ENCODE data around the gene CDC20B. TPM values are rescaled to one million over a fixed set of nuclear protein-coding genes. Genes with fewer than 3 reads are reported as not detected.
"Not testable (repeated sequence)": the region's sequence is repeated elsewhere in the genome, so short reads cannot be mapped to it uniquely, and the experiment has no call there.

The CDC20B gene
- total and polyA plus RNA-seq, 2 of the 8 experiments (the other 6 are each of a cell fraction or from before 2014, with no cell fraction given) = 0.06 TPM; not detected in 1

DNA sequence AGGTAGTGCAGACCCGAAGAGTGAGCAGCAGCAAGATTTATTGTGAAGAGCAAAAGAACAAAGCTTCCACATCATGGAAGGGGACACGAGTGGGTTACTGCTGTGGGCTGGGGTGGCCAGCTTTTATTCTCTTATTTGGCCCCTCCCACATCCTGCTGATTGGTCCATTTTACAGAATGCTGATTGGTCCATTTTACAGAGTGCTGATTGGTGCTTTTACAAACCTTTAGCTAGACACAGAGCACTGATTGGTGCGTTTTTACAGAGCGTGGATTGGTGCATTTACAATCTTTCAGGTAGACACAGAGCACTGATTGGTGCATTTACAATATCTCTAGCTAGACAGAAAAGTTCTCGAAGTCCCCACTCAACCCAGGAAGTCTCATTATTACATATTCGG lies 82.0 kb downstream of the CDC20B start:
- H4K5ac ChIP-seq (ENCODE audit: insufficient read length, low read depth, low read length); H3K9ac ChIP-seq (replicated peaks in 1 of 4; ENCODE audit: extremely low read depth in 1 of 4, low read depth in 3 of 4, low read length in 3 of 4); H3K23me2 ChIP-seq (ENCODE audit: low read depth, low read length); H2BK15ac ChIP-seq (ENCODE audit: low read length); H3K4ac ChIP-seq (replicated peaks; ENCODE audit: insufficient read length, low read depth, low read length); FAIRE-seq; H4K91ac ChIP-seq (replicated peaks; ENCODE audit: insufficient read length, low read length); H3K56ac ChIP-seq (replicated peaks; ENCODE audit: insufficient read length, low read depth, low read length); H2AK5ac ChIP-seq (ENCODE audit: low read depth, low read length); H2BK20ac ChIP-seq (ENCODE audit: low read length); H3K27ac ChIP-seq (ENCODE audit: low read depth, low read length); H3K18ac ChIP-seq (ENCODE audit: extremely low read depth, low read length); H3K9me3 ChIP-seq (ENCODE audit: insufficient read depth in 2 of 2, low read depth in 1 of 2, low read length in 1 of 2); H3K4me1 ChIP-seq (replicated peaks in 1 of 4; ENCODE audit: control insufficient read depth in 3 of 4, insufficient read depth in 4 of 4, low read length in 3 of 4); H2BK5ac ChIP-seq (ENCODE audit: low read depth, low read length); H3K79me2 ChIP-seq (ENCODE audit: control insufficient read depth in 1 of 2, insufficient read depth in 2 of 2, low read length in 2 of 2); DNase-seq (ENCODE audit: low read depth in 1 of 2, low spot score in 2 of 2); H2AFZ ChIP-seq (ENCODE audit: low read length); H3K14ac ChIP-seq (ENCODE audit: insufficient read length); H2BK12ac ChIP-seq (ENCODE audit: low read depth, low read length); H2BK120ac ChIP-seq (replicated peaks; ENCODE audit: low read depth, low read length); H3K27me3 ChIP-seq (replicated peaks in 1 of 4; ENCODE audit: control insufficient read depth in 3 of 4, extremely low read depth in 1 of 4, insufficient read depth in 3 of 4, low read length in 3 of 4); H3K4me2 ChIP-seq (ENCODE audit: insufficient read depth in 1 of 2, low read depth in 2 of 2, low read length in 2 of 2); H4K8ac ChIP-seq (ENCODE audit: extremely low read depth, insufficient read depth, low read length); H3K4me3 ChIP-seq (ENCODE audit: extremely low read depth in 1 of 4, insufficient read depth in 2 of 4, low read depth in 3 of 4, low read length in 4 of 4); H3K79me1 ChIP-seq (ENCODE audit: low read depth, low read length); H4K20me1 ChIP-seq (replicated peaks in 1 of 2; ENCODE audit: control insufficient read depth in 1 of 2, insufficient read depth in 2 of 2, low read length in 2 of 2); H3K36me3 ChIP-seq (ENCODE audit: control insufficient read depth in 2 of 4, insufficient read depth in 4 of 4, low read length in 3 of 4); H3K23ac ChIP-seq (ENCODE audit: insufficient read length); POLR2A ChIA-PET (ENCODE audit: partially characterized antibody): not testable (repeated sequence)
- CTCF ChIA-PET (ENCODE audit: partially characterized antibody) = interaction anchor here (0.6 to 1.6 kb wide), 6 partner anchors 44 to 1937 kb away, joined by 3 to 4 read pairs (median 3); no protein-coding TSS in a partner anchor
- 92% methylated on average over 6 of the region's 6 CpGs; no CpG with 5 or more reads in 1 of the 2 experiments for WGBS, 2 experiments (ENCODE audit: extremely low coverage in 1 of 2, insufficient coverage in 1 of 2, insufficient read length in 1 of 2, insufficient replicate concordance in 2 of 2, low coverage in 1 of 2, low lambda C conversion rate in 2 of 2, missing lambda C conversion rate in 1 of 2)

DNA sequence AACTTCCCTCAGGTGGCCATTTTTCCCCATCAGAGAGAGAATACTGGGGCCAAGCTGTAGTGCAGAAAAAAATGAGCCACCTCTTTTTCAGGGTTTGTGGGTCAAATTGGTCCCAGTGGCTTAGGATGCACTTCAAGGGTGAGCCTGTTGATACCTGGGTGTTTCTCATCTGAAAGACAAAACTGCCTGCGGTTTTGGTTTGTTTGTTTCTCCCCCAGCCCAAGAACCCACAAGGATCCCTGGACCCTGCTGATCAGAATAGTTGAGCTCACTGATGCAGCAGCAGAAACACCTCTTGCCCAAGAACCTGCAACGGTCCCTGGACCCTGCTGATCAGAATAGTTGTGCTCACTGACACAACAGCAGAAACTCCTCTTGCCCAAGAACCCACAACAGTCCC lies 83.7 kb downstream of the CDC20B start:
- H3K4me2 ChIP-seq (ENCODE audit: insufficient read depth in 1 of 2, low read depth in 2 of 2, low read length in 2 of 2); H3K27me3 ChIP-seq (replicated peaks in 1 of 4; ENCODE audit: control insufficient read depth in 3 of 4, extremely low read depth in 1 of 4, insufficient read depth in 3 of 4, low read length in 3 of 4); H2BK15ac ChIP-seq (ENCODE audit: low read length); DNase-seq (ENCODE audit: low read depth in 1 of 2, low spot score in 2 of 2); H4K20me1 ChIP-seq (replicated peaks in 1 of 2; ENCODE audit: control insufficient read depth in 1 of 2, insufficient read depth in 2 of 2, low read length in 2 of 2); H3K56ac ChIP-seq (replicated peaks; ENCODE audit: insufficient read length, low read depth, low read length); H3K79me1 ChIP-seq (ENCODE audit: low read depth, low read length); H3K27ac ChIP-seq (ENCODE audit: low read depth, low read length); H2BK120ac ChIP-seq (replicated peaks; ENCODE audit: low read depth, low read length); POLR2A ChIA-PET (ENCODE audit: partially characterized antibody); H4K5ac ChIP-seq (ENCODE audit: insufficient read length, low read depth, low read length); H3K9ac ChIP-seq (replicated peaks in 1 of 4; ENCODE audit: extremely low read depth in 1 of 4, low read depth in 3 of 4, low read length in 3 of 4); H2BK12ac ChIP-seq (ENCODE audit: low read depth, low read length); H3K18ac ChIP-seq (ENCODE audit: extremely low read depth, low read length); H3K4ac ChIP-seq (replicated peaks; ENCODE audit: insufficient read length, low read depth, low read length); H3K79me2 ChIP-seq (ENCODE audit: control insufficient read depth in 1 of 2, insufficient read depth in 2 of 2, low read length in 2 of 2); H2BK20ac ChIP-seq (ENCODE audit: low read length); H4K8ac ChIP-seq (ENCODE audit: extremely low read depth, insufficient read depth, low read length); H3K36me3 ChIP-seq (ENCODE audit: control insufficient read depth in 2 of 4, insufficient read depth in 4 of 4, low read length in 3 of 4); H3K4me3 ChIP-seq (ENCODE audit: extremely low read depth in 1 of 4, insufficient read depth in 2 of 4, low read depth in 3 of 4, low read length in 4 of 4); H2AK5ac ChIP-seq (ENCODE audit: low read depth, low read length); H2BK5ac ChIP-seq (ENCODE audit: low read depth, low read length); CTCF ChIA-PET (ENCODE audit: partially characterized antibody); FAIRE-seq; H3K23ac ChIP-seq (ENCODE audit: insufficient read length); H3K4me1 ChIP-seq (replicated peaks in 1 of 4; ENCODE audit: control insufficient read depth in 3 of 4, insufficient read depth in 4 of 4, low read length in 3 of 4); H3K14ac ChIP-seq (ENCODE audit: insufficient read length); H2AFZ ChIP-seq (ENCODE audit: low read length); H4K91ac ChIP-seq (replicated peaks; ENCODE audit: insufficient read length, low read length); H3K23me2 ChIP-seq (ENCODE audit: low read depth, low read length): not testable (repeated sequence)
- 46% methylated on average over 2 of the region's 2 CpGs; no CpG with 5 or more reads in 1 of the 2 experiments for WGBS, 2 experiments (ENCODE audit: extremely low coverage in 1 of 2, insufficient coverage in 1 of 2, insufficient read length in 1 of 2, insufficient replicate concordance in 2 of 2, low coverage in 1 of 2, low lambda C conversion rate in 2 of 2, missing lambda C conversion rate in 1 of 2)
- peaks cover 8 to 11% of the 10 kb centered on the region in 2 experiments; a peak in 3 of 4 replicates for H3K9me3 ChIP-seq (ENCODE audit: insufficient read depth in 2 of 2, low read depth in 1 of 2, low read length in 1 of 2)

Measured in H1 (cell line).